DOHH2 (cell line): ENCODE measurements around the gene LRRC46.
A peak's percentile ranks its signal among the peaks of the same experiment; 100 is the strongest.

Source experiments
- H3F3A ChIP-seq: fragments of 200-600 bp; sonication (generic), shearing (Covaris generic); 2 replicates; pipeline ENCODE4 v1.6.0; 2016; ENCODE audit warnings: antibody characterized with exemption, mild to moderate bottlenecking; ENCODE audit not compliant: control insufficient read depth, insufficient read depth
- H3K27ac ChIP-seq: fragments of 200-600 bp; sonication (generic); 2 replicates; pipeline ENCODE4 v1.5.1; 2014; ENCODE audit warnings: low read depth, mild to moderate bottlenecking, low read length, moderate library complexity
- H3K27me3 ChIP-seq: fragments of 200-600 bp; sonication (generic); 2 replicates; pipeline ENCODE4 v1.6.1; 2014; ENCODE audit warnings: mild to moderate bottlenecking, low read length, mixed read lengths; ENCODE audit not compliant: control insufficient read depth
- H3K36me3 ChIP-seq: fragments of 200-600 bp; sonication (generic); 2 replicates; pipeline ENCODE4 v1.6.1; 2014; ENCODE audit warnings: mild to moderate bottlenecking, low read length, moderate library complexity, mixed read lengths; ENCODE audit not compliant: control insufficient read depth
- H3K4me1 ChIP-seq: fragments of 200-600 bp; sonication (generic); 2 replicates; pipeline ENCODE4 v1.6.1; 2014; ENCODE audit warnings: mild to moderate bottlenecking, low read length, mixed read lengths; ENCODE audit not compliant: control insufficient read depth
- H3K4me2 ChIP-seq: fragments of 200-600 bp; sonication (generic); 2 replicates; pipeline ENCODE4 v1.6.0; 2014; ENCODE audit warnings: mild to moderate bottlenecking, low read length, moderate library complexity
- H3K4me3 ChIP-seq: fragments of 200-600 bp; sonication (generic); 2 replicates; pipeline ENCODE4 v1.5.1; 2014; ENCODE audit warnings: mild to moderate bottlenecking, low read length, mixed read lengths
- H3K79me2 ChIP-seq: fragments of 200-600 bp; sonication (generic); 2 replicates; pipeline ENCODE4 v1.6.1; 2014; ENCODE audit warnings: mild to moderate bottlenecking, low read length, mixed read lengths; ENCODE audit not compliant: control insufficient read depth
- H3K9me2 ChIP-seq: fragments of 200-600 bp; sonication (generic); replicated peaks from 2 replicates; pipeline ENCODE4 v1.6.1; 2014; ENCODE audit warnings: mild to moderate bottlenecking, low read length, mixed read lengths; ENCODE audit not compliant: control insufficient read depth
- H3K9me3 ChIP-seq: fragments of 200-600 bp; sonication (generic); 2 replicates; pipeline ENCODE4 v1.6.1; 2014; ENCODE audit warnings: antibody characterized with exemption, low read length, mixed read lengths; ENCODE audit not compliant: control insufficient read depth, insufficient read depth
- H4K20me1 ChIP-seq: fragments of 200-600 bp; sonication (generic); 2 replicates; pipeline ENCODE4 v1.6.0; 2014; ENCODE audit warnings: low read depth, mild to moderate bottlenecking, antibody characterized with exemption, low read length, moderate library complexity; ENCODE audit not compliant: control insufficient read depth, insufficient read depth
- EZH2phosphoT487 ChIP-seq: fragments of 200-600 bp; sonication (generic); IDR thresholded peaks from 2 replicates; pipeline ENCODE4 v1.6.1; 2017; ENCODE audit warnings: borderline replicate concordance, mild to moderate bottlenecking, antibody characterized with exemption, low read length, moderate library complexity, mixed read lengths
- TF ChIP-seq, protein P1 (sequence below): fragments of 200-600 bp; sonication (generic); IDR thresholded peaks from one replicate; pipeline ENCODE4 v1.5.1; 2014; ENCODE audit warnings: antibody characterized with exemption, mild to moderate bottlenecking, low read depth, low read length; ENCODE audit not compliant: poor library complexity, severe bottlenecking

LRRC46 gene

DNA sequence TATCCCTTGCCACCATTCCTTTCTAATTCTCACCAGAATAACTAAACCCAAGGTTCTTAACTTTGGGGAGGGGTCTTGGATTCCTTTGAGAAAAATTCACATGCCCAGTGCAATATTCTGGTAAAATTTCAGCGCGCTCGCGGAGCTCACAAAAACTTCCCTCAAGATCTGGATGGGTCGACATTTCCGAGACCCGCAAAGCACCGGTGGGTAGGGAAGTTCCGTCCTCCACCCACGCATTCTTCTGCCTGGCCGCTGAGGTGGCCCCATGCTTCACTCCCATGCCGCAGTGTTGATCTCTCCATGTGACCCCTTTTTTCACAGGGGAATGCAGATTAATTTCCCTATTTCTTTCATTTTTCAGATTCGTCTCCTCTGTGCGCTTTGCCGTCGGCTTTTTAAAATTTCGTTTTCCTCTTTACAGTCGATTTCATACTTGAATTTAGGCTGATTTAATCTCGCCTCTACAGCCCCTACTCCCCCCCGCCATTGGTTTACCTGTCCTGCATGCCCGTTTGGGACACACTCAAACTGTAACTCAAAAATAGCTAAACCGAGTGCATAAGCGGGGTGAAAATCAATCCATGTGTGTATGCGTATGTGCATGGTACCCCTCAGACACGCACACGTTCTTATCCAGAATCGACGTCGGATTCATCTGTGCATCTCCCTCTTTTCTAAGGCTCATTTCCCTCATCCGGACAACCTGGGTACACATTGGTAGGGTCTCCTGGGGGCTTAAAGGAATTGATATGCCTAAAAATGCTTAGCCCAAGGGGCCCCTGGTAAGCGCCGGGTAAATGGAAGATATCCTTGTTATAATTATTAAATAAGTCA is 20.9 kb downstream of the LRRC46 start:
- 0 out of 2 replicates have a peak, but pooled peaks have one; percentile 41 for TF ChIP-seq EZH2phosphoT487
- TF ChIP-seq, protein P1, sequence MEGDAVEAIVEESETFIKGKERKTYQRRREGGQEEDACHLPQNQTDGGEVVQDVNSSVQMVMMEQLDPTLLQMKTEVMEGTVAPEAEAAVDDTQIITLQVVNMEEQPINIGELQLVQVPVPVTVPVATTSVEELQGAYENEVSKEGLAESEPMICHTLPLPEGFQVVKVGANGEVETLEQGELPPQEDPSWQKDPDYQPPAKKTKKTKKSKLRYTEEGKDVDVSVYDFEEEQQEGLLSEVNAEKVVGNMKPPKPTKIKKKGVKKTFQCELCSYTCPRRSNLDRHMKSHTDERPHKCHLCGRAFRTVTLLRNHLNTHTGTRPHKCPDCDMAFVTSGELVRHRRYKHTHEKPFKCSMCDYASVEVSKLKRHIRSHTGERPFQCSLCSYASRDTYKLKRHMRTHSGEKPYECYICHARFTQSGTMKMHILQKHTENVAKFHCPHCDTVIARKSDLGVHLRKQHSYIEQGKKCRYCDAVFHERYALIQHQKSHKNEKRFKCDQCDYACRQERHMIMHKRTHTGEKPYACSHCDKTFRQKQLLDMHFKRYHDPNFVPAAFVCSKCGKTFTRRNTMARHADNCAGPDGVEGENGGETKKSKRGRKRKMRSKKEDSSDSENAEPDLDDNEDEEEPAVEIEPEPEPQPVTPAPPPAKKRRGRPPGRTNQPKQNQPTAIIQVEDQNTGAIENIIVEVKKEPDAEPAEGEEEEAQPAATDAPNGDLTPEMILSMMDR, result no peak
- no peaks in the 10 kb centered on the region for H3F3A ChIP-seq
- H4K20me1 ChIP-seq, result no peaks in the 10 kb centered on the region
- peaks cover 83% of the 10 kb centered on the region for H3K27me3 ChIP-seq
- H3K4me3 ChIP-seq, result no peak overlapping the region
- H3K4me2 ChIP-seq, result no peak overlapping the region
- no peak overlapping the region for H3K27ac ChIP-seq
- no peaks in the 10 kb centered on the region for H3K9me2 ChIP-seq
- no peaks in the 10 kb centered on the region for H3K4me1 ChIP-seq
- no peaks in the 10 kb centered on the region for H3K79me2 ChIP-seq
- no peaks in the 10 kb centered on the region for H3K9me3 ChIP-seq
- no peaks in the 10 kb centered on the region for H3K36me3 ChIP-seq

DNA sequence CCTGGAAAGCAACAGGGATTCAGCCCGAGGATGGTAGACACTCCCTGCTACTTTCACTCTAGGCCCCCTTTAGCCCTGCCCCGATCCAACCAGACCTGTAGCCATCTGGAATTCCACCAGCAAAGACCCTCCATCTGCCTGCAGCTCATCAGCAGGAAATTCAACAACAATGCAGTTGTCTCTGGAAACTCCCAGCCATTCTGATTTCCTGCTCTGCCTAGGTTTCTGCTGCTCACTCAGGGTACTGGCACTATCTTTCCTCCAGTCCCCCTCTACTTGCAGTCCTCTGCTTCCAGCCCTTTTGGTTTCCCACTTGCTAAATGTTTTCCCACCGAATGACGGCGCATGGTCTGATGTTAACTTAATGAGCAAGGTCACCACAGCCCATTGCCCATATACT is 22.1 kb downstream of the LRRC46 start:
- H4K20me1 ChIP-seq, result no peaks in the 10 kb centered on the region
- no peaks in the 10 kb centered on the region for H3K9me2 ChIP-seq
- no peak overlapping the region for H3K27ac ChIP-seq
- H3K27me3 ChIP-seq, result peaks cover 86% of the 10 kb centered on the region
- H3K4me3 ChIP-seq, result no peak overlapping the region
- TF ChIP-seq, protein P1, result no peak
- TF ChIP-seq EZH2phosphoT487, result no peak
- no peaks in the 10 kb centered on the region for H3K36me3 ChIP-seq
- H3K4me1 ChIP-seq, result no peaks in the 10 kb centered on the region
- H3K79me2 ChIP-seq, result no peaks in the 10 kb centered on the region
- H3K4me2 ChIP-seq, result no peak overlapping the region
- no peaks in the 10 kb centered on the region for H3F3A ChIP-seq
- no peaks in the 10 kb centered on the region for H3K9me3 ChIP-seq

DNA sequence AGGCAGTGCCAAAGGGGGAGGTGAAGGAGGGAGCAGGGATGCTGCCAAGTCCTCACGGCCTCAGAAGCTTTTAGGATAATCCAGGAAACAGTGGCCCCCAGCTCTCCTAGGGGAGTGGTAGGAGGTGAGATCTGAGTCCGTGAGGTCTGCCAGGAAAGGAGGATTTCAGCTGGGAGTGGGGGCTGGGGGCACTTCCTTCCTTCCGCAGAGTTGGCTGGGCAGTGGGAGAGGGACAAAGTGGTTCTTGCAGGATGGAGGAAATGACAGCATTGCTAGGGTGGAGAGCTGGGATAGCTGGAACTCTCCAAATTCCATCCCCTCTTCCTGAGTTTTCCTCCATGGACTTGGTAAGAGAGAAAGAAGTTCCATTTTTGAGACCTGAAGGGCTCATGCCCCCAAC is 24.3 kb downstream of the LRRC46 start:
- Histone ChIP-seq H3K79me2 (no peaks in the 10 kb centered on the region), H3K4me3 (no peak overlapping the region), H3K4me1 (no peaks in the 10 kb centered on the region), H3K27ac (no peak overlapping the region), H3K36me3 (no peaks in the 10 kb centered on the region), H3K9me2 (no peaks in the 10 kb centered on the region), H3F3A (no peaks in the 10 kb centered on the region), H3K9me3 (no peaks in the 10 kb centered on the region), H3K4me2 (no peak overlapping the region), H3K27me3 (peaks cover 70% of the 10 kb centered on the region), H4K20me1 (no peaks in the 10 kb centered on the region)
- TF ChIP-seq, protein P1, result no peak
- no peak for TF ChIP-seq EZH2phosphoT487
